SHP77 (cell line): ENCODE results near the gene NFATC1.

ENCODE experiments used
- DNase-seq, 2 experiments: peaks; one replicate each; lab custom pipeline; 2025; lab: John Stamatoyannopoulos, UW

Gene NFATC1

DNA sequence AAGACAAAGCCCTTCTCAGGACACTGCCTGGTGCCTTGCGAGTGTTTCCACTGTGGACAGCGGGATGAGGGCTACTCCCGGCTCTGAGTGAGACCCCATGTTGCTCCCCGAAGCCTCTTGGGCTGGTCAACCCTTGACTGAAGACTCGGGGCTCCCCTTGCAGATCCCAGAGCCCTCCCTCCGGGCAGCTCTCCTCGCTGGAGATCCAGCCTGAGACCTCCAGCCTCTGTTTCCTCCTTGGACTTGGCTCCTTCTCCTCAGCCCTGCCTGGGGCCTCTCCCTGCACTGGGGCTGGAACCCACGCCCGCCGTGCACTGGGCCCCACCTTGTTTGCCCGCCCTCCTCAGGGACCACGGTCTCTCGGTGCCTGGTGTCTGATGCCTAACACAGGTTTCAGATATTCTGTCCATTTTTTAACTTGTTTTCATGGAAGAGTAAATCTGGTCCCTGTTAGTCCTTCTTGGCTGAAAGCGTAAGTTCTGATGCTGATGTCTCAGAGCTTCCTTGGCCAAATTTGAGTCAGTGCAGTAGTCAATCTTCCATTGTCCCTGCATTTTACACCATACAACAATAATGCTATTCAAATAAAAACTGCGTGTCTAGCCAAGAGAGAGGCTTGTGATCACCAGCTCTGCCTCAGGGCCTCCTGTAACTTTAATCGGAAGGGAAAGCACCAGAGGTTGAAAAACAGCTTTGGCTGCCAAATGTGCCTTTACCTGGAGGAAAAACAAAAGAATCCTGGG, 144.6 kb downstream of the NFATC1 start:
- no peak for DNase-seq

DNA sequence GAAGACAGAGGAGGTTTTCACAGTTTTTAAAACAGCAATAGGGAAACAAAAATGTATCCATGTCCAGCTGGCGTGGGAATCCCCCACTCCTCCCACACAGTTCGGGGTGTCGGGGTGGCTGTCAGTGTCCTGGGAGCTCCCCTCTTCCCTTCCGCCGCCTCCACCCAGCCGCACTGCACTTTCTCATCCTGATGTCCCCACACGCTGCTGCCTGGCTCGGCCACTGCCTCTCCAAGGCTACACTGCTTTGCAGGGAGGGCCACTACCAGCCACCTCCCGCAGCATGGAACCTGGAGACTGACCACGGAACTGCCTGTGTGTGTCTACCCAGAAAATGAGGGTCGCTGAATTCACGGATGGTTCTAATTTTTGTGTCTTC, 145.2 kb downstream of the NFATC1 start:
- no peak for DNase-seq

DNA sequence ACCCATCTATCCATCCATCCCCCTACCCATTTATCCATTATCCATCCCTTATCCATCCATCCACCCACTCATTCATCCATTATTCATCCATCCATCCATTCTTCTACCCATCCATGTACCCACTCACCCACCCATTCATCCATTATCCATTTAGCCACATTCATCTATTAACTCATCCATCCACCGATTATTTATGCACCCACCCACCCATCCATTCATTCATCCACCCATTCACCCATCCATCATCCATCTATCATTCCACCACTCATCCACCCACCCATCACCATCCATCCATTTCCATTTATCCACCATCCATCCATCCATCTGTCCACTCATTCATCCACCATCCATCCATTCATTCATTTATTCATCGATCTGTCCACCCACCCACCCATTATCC, 146.5 kb downstream of the NFATC1 start:
- no peak for DNase-seq

DNA sequence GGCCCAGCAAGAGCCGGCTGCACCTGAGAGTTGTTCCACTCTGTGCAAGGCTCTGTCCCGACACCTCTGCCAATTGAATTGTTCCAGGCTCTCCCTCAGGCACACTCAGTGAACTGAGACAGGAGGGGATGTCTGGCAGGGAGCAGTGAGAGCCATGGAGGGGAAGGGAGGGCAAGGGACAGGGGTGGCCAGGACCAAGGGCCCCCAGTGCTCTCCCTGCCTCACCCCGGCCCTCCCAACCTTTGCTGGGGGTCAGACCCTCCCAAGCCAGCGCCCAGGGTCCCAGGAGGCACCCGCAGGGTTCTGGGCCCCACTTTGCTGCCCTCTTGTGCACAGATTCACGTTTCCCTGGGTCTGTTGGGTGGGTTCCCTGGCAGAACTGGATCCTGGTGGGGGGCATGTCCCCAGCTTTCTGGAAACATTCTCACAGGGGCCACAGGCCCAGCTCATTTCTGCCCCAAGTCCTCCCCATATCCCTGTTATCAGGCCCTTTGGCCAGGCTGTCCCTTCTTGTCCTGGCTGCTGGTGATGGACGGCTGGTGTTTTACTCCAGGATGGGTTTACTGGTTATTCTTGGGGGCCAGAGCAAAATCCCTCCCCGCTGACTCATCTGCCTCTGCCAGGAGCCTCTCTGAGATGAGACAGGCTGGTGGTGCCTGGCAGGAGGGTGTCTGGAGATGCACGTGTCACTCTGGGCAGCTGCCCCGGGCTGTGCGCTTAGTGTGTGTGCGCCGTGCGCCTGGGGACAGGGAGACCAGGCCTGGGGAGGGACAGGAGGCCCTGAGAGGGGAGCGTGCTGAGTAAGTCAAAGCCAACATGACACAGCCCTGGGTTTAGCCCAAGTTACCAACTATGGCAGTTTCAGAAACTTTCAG, 147.4 kb downstream of the NFATC1 start:
- no peak for DNase-seq

DNA sequence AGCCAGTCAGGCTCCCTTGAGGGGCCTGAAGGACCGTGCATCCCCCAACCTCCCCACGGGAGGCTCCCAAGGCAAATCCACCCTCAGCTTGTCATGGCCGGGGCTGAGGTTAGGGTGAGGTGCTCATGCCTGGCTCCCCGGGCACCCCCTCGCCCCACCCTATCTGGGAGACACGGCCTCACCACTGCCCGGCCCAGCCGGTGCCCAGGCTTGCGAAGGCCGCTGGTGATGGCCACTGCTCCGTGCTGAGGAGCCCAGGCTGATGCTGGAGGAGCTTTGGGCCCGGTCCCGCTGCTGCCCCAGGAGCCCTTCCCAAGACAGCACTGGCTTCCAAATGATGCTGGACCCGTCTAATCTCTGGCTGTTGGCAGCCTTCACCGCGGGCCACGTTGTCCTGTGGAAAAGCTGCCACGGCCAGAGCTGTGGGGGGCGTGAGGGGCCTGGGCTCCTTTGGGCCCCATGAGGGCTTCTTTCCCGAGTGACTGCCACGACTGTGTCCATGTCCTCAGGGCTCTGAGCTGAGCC, 148.2 kb downstream of the NFATC1 start:
- DNase-seq = no peak

DNA sequence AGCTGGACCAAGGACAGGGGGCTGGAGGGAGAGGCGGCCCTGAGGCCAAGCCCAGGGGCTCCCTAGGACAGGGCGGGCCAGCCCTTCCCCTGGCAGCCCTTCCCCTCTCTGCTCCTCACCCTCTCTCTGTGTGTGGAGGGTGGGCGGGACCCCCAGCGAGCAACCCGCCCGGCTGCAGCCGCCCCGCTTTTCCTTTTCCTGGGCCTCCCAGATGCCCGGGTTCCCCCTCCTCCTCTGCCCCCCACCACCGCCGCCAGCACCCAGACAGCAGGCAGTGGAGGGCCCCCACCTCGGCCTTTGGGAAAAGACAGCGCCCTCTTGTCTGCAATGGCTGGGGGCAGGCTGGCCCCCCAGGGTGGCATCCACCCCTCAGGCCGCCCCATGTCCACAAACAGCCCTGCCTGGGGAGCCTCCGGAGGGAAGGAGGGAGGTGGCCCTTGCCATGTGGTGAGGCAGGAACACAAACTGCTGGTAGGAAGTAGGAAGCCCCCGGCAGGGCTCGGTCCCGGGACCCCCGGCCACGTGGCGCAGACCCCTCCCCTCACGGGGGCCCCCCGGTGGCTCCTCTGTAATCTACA, 148.7 kb downstream of the NFATC1 start:
- DNase-seq = no peak

DNA sequence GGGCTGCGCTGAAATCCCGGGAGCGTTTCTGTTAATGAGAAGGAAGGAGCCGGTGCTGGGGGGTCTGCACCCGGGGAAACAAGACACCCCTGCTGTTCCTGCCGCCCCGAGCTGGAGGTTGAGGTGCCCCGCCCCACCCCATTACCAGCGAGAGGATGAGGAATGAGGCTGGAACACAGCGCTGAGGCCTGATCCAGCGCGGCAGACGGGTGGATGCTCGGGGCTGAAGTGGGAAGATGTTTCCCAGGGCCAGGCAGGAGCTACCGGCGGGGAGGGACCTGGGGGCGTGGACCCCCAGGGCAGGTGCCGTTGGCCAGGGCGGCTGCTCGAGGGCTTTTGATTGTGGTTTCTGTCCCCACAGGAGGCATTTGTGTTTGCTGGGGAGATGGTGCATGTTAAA, 149.5 kb downstream of the NFATC1 start:
- DNase-seq = no peak

DNA sequence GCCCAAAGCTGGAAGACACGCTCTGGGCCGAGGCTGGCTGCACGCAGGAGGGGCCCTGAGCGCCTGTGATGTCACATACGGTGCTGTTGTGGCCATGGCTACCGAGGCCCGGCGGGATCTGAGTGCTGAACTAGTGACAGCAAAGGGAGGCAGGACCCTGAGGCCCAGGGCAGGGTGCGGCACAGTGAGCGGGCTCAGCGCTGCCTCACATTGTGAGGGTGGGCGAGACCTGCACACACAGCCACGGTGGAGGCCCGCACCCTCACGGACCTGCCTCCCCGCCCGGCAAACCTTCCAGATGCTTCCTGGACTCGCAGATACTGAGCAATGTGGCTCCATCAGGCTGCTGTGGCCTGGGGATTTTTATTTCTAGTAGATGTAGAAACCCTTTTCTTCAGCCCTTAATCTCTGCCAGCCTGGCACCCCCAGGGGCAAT, 150.0 kb downstream of the NFATC1 start:
- no peak for DNase-seq

DNA sequence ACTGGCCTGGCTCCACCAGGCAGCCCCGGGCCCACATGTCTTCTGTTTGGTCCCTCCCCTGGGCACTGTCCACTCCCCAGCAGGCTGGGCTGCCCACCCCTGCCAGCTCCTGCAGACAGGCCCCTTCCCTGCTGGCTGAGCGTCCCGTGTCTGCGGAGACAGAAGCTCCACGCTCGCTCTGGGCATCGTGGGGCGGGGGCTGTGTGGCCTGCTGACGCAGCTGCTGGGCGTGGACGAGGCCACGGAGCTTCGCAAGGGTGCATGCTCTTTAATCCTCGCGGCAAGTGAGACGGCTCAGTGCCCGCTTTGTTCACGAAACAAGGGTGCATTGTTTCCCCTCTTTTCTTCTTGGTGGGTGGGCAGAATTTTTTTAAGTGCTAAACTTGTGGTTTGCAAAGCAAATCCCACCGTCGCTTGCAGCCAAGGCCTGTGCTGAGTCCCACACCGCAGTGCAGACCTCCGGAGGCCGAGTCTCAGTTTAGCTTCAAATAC, 151.1 kb downstream of the NFATC1 start:
- DNase-seq = no peak

DNA sequence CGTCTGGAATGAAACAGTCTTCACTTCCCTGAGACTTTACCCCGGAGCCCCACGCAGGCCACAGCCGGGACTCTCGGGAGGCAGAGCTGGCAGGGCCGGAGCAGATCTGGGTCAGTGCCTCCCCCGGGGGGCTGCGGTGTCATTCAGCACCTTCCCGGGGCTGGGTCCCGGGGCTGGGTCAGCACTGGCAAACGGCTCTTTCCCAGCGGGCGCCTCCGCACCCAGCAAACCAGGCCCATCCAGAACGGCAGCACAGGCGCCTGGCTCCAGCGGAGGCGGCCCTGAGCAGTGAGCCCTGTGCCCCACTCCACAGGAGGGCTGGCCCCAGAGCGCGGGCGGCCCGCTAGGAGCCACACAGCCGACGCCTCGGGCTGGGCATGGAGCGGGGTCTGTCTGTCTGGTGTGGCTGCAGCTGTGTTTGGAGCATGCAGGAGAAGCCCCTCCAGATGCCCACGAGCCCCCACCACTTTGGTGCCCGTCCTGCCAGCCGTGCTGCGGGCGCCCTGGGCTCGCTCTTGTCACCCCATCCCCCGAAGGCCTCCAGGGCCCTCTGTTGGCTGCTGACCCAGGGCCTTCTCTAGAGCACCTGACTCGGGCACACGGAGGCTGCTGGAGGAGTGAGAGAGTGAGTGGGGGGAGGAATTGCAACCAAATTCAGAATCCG, 151.8 kb downstream of the NFATC1 start:
- DNase-seq = no peak

DNA sequence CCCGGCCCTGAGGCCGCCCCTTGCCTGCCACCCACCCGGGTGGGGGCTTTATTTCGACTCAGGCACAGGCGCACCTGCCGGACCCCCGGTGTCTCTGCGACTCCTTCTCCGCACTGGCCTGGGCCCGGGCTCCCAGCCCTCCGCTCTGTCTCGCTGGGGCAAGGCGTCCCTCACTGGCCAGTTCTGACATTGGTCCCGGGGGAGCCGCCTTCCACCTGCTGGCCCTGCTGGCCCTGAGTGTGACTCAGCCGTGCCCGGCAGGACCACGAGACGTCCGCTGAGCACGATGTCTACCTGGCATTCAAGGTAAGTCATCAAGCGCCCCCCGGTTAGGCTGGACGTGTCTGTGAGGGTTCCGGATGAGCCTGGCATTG, 152.3 kb downstream of the NFATC1 start:
- DNase-seq = no peak

DNA sequence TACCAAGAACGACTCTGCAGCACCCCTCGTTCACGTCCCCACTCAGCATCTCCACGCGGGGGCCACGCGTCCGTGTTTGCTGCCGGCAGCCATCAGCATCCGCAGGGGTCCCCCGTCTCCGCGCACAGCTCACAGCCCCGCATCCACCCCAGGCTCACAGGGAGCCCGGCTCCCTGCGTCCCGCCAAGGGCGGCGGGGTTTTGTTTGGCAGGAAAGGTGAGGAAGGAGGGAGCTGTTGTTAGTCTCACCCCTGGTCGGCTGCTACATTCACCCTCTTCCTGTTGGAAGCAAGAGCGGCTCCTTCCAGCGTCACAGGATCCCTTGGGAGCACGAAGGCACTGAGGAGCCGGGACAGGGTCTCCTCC, 152.9 kb downstream of the NFATC1 start:
- no peak for DNase-seq

DNA sequence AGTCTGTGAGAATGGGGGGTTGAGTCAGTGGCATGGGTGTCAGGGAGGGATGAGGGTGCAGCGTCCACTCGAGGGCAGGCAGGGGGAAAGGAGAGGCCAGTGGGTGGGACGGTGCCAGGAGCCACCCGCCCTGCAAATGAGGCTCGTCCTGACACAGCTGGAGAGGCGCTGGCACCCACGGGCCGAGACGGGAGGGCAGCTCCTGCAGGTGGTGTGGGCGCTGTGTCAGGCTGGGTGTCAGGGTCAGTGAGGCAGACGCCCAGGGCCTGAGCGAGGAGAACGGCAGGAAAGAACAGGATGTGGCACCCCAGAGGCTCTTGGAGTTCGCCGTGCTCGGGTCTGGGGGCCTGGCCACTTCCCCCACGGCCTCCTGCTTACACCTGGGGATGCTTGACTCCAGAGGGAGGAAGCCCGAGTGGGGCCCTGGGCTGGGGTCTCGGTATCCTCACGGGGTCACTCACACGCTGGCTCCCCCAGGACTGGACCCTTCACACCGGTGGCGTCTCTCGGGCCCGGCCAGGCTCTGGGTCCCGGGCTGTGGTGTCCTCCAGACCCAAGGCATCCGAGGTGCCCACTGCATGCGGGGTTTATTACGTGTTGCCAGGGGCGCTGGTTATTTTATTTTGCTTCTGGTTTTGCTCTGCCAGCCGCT, 153.4 kb downstream of the NFATC1 start:
- no peak for DNase-seq

DNA sequence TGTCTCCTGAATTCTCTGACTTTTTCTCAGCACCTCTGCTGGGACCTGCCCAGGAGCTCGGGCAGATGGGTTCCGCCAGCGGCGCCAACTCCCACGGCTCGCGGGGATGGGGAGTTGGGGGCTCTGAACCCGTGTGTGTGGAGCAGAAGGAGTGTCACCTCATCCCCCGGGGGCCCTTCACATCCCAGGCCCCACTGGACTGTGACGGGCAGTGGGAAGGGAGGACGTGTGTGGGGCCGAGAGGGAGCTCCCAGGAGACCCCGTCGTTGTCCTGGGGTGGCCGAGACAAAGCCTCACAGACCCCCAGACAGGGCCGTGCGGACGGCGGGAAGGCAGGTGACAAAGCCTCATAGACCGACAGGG, 153.9 kb downstream of the NFATC1 start:
- DNase-seq = no peak

DNA sequence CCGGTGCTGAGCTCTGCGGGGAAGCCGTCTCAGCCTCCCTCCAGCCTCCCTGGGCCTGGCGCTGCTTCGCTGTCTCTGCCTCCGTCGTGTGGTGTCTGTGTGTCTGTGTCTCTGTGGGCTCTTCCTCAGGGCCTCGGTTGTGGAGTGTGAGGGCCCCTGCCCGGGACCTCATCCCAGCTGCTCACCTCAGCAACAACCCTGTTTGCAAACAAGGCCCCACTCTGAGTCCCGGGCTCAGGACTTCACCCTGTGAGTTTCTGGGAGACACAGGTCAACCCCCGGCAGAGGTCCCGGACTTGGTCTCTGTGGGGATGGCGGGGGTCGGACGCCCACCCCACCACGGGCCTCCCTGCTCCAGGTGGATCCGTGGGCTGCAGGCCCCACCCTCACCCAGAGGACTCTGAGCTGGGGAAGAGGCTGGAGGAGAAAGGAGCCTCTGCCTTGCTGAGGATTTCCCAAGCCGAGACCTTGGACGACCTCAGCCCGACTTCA, 156.5 kb downstream of the NFATC1 start:
- DNase-seq = no peak

DNA sequence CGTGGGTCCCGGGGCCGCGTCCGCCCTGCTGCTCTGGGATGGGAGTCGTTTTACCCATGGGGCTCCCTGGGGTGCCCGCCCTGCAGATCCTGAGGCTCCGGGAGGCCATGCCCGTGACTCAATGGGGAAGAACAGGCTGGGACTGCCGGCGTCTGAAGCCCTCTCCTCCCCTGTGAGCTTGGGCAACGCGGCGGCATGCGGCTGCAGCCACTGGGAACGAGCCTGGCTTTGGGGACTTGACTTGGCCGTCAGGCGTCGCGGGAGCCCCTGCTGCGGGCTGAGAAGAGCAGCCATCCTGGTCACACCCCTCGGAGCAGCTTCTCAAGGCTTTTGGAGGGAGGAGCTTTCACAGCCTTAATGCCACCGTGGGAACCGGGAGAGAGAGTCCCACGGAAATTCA, 157.0 kb downstream of the NFATC1 start:
- no peak for DNase-seq

DNA sequence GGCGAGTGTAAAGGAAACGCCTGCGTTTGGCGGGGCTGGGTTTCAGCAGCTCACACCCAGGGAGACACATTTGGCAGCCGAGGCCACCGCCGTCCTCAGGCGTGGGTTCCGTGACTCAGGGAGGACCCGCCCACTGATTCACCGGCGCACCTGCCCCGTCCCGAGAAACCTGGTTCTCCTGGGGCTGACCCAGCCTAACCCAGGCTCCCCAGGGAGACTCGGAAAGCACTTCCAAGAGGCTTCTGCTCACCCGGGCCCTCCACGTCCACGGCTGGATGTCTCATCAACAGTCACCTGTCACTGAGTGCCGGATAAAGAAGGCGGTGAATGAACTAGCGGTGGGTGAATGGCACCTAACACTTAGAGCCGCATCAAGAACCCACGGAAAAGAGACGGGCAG, 157.4 kb downstream of the NFATC1 start:
- no peak for DNase-seq

DNA sequence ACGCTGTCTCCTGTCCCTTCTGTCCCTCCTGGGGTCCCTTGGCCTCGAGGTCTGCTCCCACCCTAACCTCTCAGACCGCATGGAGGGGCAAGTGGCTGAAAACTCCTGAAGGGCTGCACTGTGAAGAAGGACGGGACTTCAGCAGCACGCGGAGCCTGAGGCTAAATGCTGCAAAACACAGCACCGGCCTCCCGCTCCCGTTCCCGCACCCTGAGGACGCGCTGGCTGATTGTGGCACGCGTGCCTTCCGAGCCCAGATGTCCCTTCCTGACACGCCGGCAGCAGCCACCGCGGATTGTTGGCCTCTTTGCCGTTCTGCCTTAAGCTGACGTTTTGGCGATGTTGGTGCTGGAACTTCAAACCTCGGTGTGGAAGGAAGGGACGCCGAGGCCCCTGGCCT, 158.0 kb downstream of the NFATC1 start:
- DNase-seq = no peak

DNA sequence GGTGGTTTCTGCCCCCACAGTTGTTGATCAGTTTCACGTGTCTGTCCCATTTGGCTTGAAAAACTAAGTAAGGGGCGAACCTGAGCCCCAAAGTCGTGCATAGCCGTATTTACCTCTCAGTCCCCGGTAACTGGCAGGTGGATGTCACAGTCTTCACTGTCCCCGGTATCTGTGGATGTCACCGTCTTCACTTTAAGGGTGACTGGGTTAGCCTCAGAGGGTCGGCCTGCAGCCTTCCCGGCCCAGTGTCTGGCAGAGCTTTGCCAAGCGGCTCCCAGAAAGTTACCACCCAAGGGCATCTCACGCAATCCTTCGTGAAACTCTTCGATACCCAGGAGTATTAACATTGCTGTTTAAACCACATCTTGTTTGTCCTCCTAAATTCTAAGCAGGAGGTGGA, 158.6 kb downstream of the NFATC1 start:
- DNase-seq = no peak

DNA sequence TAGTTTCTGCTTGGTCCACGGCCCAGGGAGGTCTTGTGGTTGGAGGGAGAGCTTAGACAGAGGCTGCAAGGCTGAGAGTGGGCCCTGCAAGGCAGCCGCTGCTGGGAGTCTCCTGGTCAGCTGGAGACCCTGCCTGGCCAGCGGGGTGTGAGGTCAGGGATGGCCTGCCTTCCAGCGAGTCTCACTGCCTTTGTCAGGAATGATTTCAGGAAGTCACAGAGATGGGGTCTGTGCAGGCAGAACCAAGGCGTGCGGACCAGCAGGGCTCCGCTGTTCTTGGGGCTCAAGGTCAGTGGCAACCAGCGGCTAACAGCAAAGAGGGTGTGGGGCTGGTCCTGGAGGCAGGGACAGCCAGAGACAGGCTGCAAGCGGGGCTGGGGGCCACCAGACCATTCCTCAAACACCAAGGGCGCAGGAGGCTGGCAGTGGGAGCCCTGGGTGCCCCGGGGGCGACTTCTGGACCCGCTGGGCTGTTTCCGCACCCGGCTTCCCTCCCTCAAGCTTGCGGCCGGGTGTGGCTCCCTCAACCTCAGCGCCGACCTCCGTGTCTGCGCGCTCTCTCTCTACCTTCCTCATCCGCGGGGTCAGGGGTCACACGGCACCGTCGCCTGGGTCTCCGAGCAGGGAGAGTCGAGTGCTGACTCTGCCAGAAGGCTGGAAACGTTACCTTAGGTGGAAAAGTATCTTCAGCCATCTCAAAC, 159.4 kb downstream of the NFATC1 start:
- no peak for DNase-seq

DNA sequence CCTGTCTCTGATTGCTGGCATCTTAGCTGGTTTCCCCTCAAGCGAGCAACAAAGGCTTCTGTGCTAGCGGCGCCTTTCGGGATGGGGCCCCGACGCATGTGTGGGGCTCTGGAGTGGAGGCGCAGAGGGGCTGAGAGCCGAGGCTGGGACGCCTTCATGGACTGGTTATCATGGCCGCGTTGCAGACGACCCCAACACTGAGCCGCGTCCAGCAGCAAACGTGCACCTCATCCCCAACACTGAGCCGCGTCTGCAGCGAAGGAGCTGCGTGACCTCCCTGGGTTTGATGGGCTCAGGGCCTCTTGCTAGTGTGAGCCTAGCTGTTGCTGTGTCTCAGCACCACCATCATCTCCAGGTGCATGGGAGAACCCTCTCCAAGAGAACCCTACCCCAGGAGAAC, 160.2 kb downstream of the NFATC1 start:
- DNase-seq = no peak
